NCI-H82 treated with DMSO at 0.1 percent for 48 hours (cell line): ENCODE measurements around the gene EIPR1.

Experiments used
- DNase-seq: peaks from one replicate; lab custom pipeline; 2025; ENCODE audit not compliant: unreplicated experiment; lab: John Stamatoyannopoulos, UW

Gene EIPR1

GRCh38 chr2:3325458-3326181 lies 52.0 kb downstream of the EIPR1 start:
- no peak for DNase-seq

GRCh38 chr2:3324404-3325281 lies 53.0 kb downstream of the EIPR1 start:
- DNase-seq, result no peak

DNA sequence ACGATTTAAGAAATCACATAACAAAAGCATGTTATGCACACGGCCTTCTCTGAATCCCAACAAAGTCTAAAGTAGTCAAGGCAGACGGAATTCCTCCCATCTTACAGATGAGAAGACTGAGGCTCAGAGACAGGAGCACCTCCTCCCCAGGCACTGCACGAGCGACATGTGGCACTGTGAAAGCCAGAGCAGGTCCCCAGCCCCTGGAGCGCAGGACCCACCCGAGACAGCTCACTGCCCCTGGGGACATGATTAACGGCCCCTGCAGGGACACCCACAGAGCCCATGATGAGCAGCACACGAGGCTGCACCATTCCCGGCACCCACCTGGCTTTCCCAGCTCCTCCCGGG lies 53.6 kb downstream of the EIPR1 start:
- DNase-seq, result no peak

GRCh38 chr2:3323360-3324035 lies 54.1 kb downstream of the EIPR1 start:
- DNase-seq, result no peak

GRCh38 chr2:3322311-3322970 lies 55.2 kb downstream of the EIPR1 start:
- DNase-seq, result no peak

GRCh38 chr2:3321825-3322224 lies 55.8 kb downstream of the EIPR1 start:
- no peak for DNase-seq

DNA sequence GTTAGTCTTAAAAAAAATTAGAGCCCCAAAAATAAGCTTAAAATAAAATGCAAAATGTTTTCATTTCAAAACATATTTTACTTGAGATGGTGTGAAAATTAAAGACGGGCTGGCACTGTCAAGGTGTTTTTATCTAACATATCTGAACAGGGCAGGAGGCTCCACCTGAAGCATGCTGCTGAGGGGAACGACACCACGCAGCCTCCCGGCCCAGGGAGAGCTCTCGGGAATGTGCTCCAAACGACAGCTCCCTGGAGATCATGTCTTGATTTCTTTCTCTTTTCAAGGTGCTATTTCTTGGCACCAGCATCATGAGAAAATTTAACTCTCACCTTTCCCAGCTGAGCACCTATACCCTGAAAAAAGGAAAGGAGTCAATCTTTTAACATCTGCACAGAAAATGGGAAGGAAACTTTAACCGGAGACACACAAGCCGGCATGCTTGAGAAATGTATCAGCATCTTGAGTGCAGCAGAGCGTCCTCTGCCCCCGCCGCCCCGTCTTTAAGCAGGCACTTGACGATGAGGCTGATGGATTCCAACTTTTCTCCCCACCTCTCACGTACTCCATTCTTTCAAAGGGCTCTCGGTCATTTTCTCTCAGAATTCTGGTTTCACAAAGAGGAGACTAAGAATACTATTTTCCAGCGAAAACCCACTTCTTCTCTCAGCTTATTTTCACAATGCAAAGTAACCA lies 56.6 kb downstream of the EIPR1 start:
- no peak for DNase-seq

DNA sequence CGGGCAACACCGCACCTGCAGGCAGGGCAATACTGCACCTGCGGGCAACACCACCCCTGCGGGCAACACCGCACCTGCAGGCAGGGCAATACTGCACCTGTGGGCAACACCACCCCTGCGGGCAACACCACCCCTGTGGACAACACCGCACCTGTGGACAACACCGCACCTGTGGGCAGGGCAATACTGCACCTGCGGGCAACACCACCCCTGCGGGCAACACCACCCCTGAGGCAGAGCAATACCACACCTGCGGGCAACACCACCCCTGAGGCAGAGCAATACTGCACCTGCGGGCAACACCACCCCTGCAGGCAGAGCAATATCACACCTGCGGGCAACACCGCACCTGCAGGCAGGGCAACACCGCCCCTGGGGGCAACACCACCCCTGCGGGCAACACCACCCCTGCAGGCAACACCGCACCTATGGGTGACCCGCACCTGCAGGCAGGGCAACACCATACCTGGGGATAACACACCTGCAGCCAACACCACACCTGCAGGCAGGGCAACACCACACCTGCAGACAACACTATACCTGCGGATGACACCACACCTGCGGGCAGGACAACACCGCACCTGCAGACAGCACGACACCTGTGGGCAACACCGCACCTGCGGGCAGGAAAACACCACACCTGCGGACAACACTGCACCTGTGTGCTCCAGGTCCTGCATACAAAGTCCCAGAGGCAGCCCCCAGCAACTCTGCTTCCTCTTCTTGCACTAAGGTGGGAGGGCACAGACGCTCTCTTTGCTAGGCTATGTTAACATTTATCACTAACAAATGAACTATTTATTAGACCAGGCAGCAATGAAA lies 57.7 kb downstream of the EIPR1 start:
- DNase-seq, result no peak

DNA sequence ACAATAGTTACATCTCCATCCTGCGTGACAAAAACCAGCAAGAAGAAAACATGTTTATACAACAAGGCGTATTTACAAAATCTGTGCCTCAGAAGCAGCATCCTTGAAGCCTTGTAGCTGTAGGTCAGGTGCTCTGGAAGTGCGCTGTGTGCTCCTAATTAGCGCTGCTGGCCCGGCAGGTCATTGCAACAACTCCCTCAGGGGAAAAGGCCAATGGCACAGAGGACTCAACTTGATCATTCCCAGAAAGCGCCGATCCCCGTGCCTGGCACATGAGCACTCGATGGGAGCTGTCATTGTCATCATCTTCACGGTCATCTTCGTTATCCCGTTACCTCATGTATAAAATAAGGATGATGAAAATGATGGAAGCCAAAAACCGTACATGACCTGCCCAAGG lies 58.5 kb downstream of the EIPR1 start:
- DNase-seq, result no peak

- no peak for DNase-seq
Measured at GRCh38 chr2:3317871-3318590, 59.6 kb downstream of the EIPR1 start.

GRCh38 chr2:3317277-3317685 lies 60.3 kb downstream of the EIPR1 start:
- no peak for DNase-seq

DNA sequence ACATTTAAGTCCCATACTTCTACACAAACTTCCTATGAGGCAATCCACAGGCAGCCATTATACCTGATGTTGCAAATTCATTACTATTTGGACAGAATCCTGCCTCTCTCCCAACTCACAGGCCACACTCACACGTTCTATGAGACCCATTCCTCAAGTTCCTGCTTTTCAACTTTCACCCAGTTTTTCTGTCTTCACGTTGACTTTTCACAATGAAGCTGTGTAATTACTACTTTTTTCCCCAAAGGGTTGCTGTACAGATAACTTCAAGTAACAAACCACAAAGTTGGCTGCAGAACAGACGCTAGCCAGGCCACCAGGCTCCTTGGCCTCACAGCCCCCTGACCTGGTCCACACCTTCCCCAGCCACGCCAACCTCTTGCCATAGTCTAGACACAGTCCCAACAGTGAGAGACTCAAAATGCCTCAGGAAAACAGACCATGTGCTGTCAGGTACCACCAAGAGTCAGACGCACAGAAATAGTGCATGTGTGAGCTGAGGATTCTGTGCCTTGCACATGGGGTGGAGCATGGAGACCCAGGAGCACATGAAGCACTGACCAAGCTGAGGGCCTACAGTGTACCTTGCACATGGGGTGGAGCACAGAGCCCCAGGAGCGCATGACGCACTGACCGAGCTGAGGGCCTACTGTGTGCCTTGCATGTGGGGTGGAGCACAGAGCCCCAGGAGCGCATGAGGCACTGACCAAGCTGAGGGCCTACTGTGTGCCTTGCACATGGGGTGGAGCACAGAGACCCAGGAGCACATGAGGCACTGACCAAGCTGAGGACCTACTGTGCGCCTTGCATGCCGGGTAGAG lies 61.0 kb downstream of the EIPR1 start:
- no peak for DNase-seq

DNA sequence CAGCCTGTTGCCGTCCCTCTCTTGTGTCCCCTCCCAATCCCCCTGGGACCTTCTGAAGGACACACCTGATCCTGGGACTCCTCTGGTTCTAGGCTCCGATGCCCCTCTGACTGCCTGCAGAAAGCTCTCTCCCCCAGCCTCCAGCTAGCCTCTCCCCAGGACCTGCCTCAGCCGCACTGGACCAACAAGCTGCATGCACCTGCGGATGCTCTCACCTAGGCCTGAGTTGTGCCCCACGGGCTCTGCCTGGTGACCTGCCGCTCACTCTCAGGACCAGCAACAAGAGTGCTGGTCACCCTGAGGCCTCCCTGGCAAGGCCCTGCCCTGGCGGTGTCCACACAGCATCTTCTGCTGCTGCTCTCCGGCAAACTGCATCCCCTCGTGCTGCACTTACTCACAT lies 63.0 kb downstream of the EIPR1 start:
- DNase-seq, result no peak

DNA sequence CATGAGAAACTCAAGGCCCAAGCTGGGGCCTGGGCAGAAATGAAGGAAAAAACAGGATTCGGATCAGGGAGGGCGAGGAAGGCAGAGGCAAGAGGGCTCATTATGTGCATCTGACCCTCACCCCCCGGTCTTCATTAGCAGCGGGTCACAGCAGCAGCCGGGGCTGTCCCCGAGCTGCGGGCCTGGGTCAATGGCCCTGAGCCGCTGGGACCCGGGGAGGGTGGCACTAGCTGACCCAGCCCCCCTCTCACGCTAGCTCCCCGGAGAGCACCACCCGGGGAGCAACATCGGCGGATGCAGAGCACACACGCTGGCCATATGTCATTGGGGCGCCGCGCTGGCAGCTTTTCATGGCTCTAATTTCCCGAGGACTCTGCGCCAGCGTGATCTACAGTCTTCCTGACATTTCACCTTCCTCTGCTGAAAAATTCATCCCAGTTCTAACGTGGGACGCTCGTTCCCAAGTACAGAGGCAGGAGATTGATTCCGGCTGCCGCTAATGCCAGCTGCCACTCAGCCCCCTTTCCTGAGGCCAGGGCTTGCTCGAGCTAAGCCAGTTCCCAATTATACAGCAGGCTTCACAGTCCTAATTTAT lies 63.7 kb downstream of the EIPR1 start:
- DNase-seq, result no peak

- no peak for DNase-seq
Measured at GRCh38 chr2:3312576-3313345, 64.9 kb downstream of the EIPR1 start.

- no peak for DNase-seq
Measured at GRCh38 chr2:3311601-3312000, 66.0 kb downstream of the EIPR1 start.
